ENCODE results near the gene GNPDA1. TPM values are rescaled to one million over a fixed set of nuclear protein-coding genes. Genes with fewer than 3 reads are reported as not detected.

The GNPDA1 gene
- total RNA-seq, 4 donors from 2014 or later: 15.0 to 34.4 (median 24.3) TPM

GRCh38 chr5:142008813-142009212 is 4.0 kb downstream of the GNPDA1 start:
- no peak overlapping the region for H3K4me3 ChIP-seq
- H3K27ac ChIP-seq: no peak overlapping the region
- TF ChIP-seq POLR2A (IDR thresholded peaks at IDR 0.05) (no peak), POLR2AphosphoS5 (IDR thresholded peaks at IDR 0.05) (no peak), EP300 (IDR thresholded peaks at IDR 0.05) (no peak)
- TF ChIP-seq, protein P1, sequence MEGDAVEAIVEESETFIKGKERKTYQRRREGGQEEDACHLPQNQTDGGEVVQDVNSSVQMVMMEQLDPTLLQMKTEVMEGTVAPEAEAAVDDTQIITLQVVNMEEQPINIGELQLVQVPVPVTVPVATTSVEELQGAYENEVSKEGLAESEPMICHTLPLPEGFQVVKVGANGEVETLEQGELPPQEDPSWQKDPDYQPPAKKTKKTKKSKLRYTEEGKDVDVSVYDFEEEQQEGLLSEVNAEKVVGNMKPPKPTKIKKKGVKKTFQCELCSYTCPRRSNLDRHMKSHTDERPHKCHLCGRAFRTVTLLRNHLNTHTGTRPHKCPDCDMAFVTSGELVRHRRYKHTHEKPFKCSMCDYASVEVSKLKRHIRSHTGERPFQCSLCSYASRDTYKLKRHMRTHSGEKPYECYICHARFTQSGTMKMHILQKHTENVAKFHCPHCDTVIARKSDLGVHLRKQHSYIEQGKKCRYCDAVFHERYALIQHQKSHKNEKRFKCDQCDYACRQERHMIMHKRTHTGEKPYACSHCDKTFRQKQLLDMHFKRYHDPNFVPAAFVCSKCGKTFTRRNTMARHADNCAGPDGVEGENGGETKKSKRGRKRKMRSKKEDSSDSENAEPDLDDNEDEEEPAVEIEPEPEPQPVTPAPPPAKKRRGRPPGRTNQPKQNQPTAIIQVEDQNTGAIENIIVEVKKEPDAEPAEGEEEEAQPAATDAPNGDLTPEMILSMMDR (IDR thresholded peaks at IDR 0.05): no peak
- H3K27me3 ChIP-seq: no peaks in the 10 kb centered on the region
- H3K9me3 ChIP-seq: no peaks in the 10 kb centered on the region
- H3K36me3 ChIP-seq: peaks cover 22% of the 10 kb centered on the region
- H3K4me1 ChIP-seq: peaks cover 22% of the 10 kb centered on the region
- no peak for DNase-seq (ENCODE audit: low spot score in 2 of 2)

GRCh38 chr5:142007237-142007544 is 5.6 kb downstream of the GNPDA1 start:
- no peak overlapping the region for H3K4me3 ChIP-seq
- no peak overlapping the region for H3K27ac ChIP-seq
- 73% methylated on average over 1 of the region's 1 CpG for WGBS
- peaks cover 36% of the 10 kb centered on the region for H3K36me3 ChIP-seq
- H3K27me3 ChIP-seq: no peaks in the 10 kb centered on the region
- H3K9me3 ChIP-seq: no peaks in the 10 kb centered on the region
- no peak for DNase-seq (ENCODE audit: low spot score in 2 of 2)
- peaks cover 12% of the 10 kb centered on the region for H3K4me1 ChIP-seq
- TF ChIP-seq, protein P1 (IDR thresholded peaks at IDR 0.05): no peak
- no peak for TF ChIP-seq EP300 (IDR thresholded peaks at IDR 0.05)
- no peak for TF ChIP-seq POLR2A (IDR thresholded peaks at IDR 0.05)
- no peak for TF ChIP-seq POLR2AphosphoS5 (IDR thresholded peaks at IDR 0.05)

GRCh38 chr5:142006363-142007236 is 6.2 kb downstream of the GNPDA1 start:
- 84% methylated on average over 3 of the region's 3 CpGs for WGBS
- H3K27ac ChIP-seq: no peak overlapping the region
- peaks cover 8% of the 10 kb centered on the region for H3K4me1 ChIP-seq
- H3K9me3 ChIP-seq: no peaks in the 10 kb centered on the region
- H3K4me3 ChIP-seq: no peak overlapping the region
- no peak for DNase-seq (ENCODE audit: low spot score in 2 of 2)
- TF ChIP-seq, protein P1 (IDR thresholded peaks at IDR 0.05): no peak
- TF ChIP-seq POLR2AphosphoS5 (IDR thresholded peaks at IDR 0.05) (no peak), EP300 (IDR thresholded peaks at IDR 0.05) (no peak), POLR2A (IDR thresholded peaks at IDR 0.05) (no peak)
- peaks cover 42% of the 10 kb centered on the region for H3K36me3 ChIP-seq
- H3K27me3 ChIP-seq: no peaks in the 10 kb centered on the region

DNA sequence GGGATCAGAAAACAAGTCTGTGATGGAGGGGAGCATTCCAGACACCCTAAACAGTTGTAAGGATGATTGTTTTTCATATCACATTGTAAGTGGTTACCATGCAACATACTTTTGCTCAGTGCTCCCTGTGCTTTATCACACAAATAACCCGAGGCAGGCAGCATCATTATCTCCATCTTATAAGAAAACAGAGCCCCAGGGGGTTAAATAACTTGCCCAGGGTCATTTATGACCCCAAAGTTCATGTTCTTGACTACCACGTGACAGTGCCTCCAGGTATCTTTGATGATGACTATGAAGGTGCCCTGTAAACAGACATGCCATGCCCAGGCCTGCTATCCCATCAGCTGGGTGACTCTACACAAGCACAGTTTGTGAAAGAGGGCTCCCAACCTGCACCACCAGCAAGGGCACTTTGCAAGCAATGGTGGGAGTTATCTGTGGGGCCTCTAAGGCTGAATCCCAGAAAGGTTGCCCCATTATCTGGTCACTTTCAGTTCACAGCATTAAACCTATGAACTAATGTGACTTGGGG is 9.5 kb downstream of the GNPDA1 start:
- DNase-seq (ENCODE audit: low spot score in 2 of 2): no peak
- no peak overlapping the region for H3K27ac ChIP-seq
- TF ChIP-seq POLR2AphosphoS5 (IDR thresholded peaks at IDR 0.05): no peak
- TF ChIP-seq, protein P1 (IDR thresholded peaks at IDR 0.05): no peak
- TF ChIP-seq EP300 (IDR thresholded peaks at IDR 0.05): no peak
- TF ChIP-seq POLR2A (IDR thresholded peaks at IDR 0.05): no peak
- H3K36me3 ChIP-seq: peaks cover 67% of the 10 kb centered on the region
- H3K9me3 ChIP-seq: no peaks in the 10 kb centered on the region
- H3K4me1 ChIP-seq: peaks cover 8% of the 10 kb centered on the region
- 51% methylated on average over 2 of the region's 2 CpGs for WGBS
- H3K27me3 ChIP-seq: no peaks in the 10 kb centered on the region
- no peak overlapping the region for H3K4me3 ChIP-seq

DNA sequence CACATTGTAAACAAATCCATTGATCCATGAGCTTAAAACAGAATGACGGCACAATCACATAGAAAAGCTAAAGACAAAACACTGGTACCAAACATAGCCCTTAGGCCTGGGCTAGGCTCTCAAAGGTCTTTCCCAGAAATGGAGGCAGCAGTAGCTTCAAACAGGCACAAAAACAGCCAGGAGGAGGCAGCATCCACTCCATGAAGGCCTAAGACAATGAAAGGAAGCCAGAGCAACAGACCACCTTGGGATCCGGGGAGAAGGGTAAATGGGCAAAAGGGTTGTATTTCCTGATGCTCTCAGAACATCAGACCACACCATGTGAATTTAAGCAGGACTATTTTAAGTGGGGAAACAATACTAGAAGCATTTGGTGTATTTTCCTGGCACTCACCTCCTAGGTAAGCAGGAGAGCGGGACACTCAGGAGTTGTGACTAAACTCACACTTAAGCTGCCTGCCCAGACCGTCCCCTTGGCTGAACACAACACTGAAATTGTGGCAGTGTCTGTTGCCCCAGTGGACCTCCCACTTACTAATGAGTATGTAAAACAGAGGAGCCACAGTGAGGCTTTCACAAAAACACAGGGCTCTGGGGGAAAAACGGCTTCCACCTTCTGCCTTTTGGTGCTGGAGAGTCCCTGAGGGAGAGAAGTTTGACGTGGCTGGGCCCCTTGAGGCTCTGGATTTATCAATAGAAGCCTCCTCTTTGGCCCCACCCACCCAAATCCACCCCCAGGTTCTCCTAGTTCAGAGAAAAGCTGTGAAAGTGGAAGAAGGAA is 11.9 kb downstream of the GNPDA1 start:
- 72% methylated on average over 6 of the region's 6 CpGs for WGBS
- H3K36me3 ChIP-seq: peaks cover 68% of the 10 kb centered on the region
- H3K27ac ChIP-seq: no peak overlapping the region
- H3K4me3 ChIP-seq: no peak overlapping the region
- DNase-seq (ENCODE audit: low spot score in 2 of 2): no peak
- H3K4me1 ChIP-seq: peaks cover 8% of the 10 kb centered on the region
- no peaks in the 10 kb centered on the region for H3K27me3 ChIP-seq
- H3K9me3 ChIP-seq: no peaks in the 10 kb centered on the region
- TF ChIP-seq POLR2AphosphoS5 (IDR thresholded peaks at IDR 0.05): no peak
- TF ChIP-seq, protein P1 (IDR thresholded peaks at IDR 0.05): no peak

Data from suprapubic skin (tissue), 4 donors.